ENCODE measurements around the gene ACBD6. TPM values are rescaled to one million over a fixed set of nuclear protein-coding genes. Genes with fewer than 3 reads are reported as not detected.

The ACBD6 gene, protein sequence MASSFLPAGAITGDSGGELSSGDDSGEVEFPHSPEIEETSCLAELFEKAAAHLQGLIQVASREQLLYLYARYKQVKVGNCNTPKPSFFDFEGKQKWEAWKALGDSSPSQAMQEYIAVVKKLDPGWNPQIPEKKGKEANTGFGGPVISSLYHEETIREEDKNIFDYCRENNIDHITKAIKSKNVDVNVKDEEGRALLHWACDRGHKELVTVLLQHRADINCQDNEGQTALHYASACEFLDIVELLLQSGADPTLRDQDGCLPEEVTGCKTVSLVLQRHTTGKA
- total RNA-seq, result 50.4 and 55.7 TPM in 2 replicates

DNA sequence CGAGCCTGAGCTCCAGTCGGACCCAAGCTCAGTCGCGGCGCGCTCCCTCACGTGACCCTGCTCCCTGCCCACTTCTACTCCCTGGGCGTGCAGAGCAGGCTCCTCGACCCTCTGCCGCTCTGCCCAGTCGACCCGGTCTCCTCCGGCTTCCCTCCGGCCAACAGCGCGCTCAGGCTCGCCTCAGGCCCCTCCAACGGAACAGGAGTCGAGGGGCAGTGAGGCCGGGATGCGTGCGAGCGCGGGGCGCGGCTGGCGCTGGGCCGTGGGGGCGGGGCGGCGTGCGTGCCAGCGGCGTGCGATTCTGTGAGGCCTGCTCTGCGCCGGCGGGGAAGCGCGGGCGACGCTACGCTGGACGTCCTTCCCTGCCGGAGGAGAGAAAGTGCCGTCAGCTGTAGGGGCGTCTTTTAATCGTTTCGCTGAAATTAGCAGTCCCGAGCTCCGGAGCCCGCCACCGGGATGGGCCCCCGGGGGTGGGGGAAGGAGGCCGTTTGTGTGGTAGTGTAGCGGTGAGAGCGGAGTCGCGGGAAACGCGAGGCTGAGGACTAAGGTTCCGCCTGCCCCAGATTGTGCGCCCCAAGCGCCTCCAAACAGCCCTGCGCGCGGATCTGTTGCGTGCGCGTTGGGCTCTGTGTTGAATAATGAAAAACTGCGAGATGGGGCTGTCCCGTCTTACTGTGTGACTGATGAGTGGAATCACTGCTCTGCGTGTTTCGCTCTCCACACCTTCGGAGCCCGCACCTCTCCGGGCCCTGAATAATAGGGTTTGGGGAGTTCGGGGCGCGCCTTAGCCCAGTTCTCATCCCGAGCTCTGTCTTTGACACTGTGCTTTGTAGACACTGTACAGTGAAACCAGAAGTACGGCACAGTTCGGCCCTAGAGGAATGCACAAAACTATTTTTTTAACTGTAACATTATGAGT is at the start of gene ACBD6:
TSS of gene ACBD6 (minus strand) at position 217 of the 919 bp plus-strand sequence. CDS start 311 bp downstream, outside the sequence.

Other genes with a start within 250 kb of the ACBD6 start
- not detected in 2 replicates for gene OVAAL, start 56.4 kb upstream of the ACBD6 start, total RNA-seq
- gene XPR1, start 129.4 kb upstream of the ACBD6 start, total RNA-seq, result 7.8 and 17.5 TPM in 2 replicates